Stimulated activated naive CD8-positive, alpha-beta T cell treated with anti-CD3 and anti-CD28 coated beads, Interleukin-15, Interleukin-2, amounts not matched to agents 100 ng/mL and 50 ng/mL, for 24 hours (primary cell): ENCODE measurements around the gene OBSL1.

ENCODE experiments used
- H3K27ac Mint-ChIP-seq: one replicate; pipeline ENCODE4 v1.8.0; 2021; ENCODE audit warnings: mild to moderate bottlenecking, mixed read lengths
- H3K27me3 Mint-ChIP-seq: one replicate; pipeline ENCODE4 v1.8.0; 2021; ENCODE audit warnings: mixed read lengths
- H3K36me3 Mint-ChIP-seq: one replicate; pipeline ENCODE4 v1.8.0; 2021; ENCODE audit warnings: low read depth, mixed read lengths
- H3K4me1 Mint-ChIP-seq: one replicate; pipeline ENCODE4 v1.8.0; 2021; ENCODE audit warnings: low read depth, mixed read lengths
- H3K4me3 Mint-ChIP-seq: one replicate; pipeline ENCODE4 v1.8.0; 2021; ENCODE audit warnings: mild to moderate bottlenecking, mixed read lengths
- H3K9me3 Mint-ChIP-seq: one replicate; pipeline ENCODE4 v1.8.0; 2021; ENCODE audit warnings: mixed read lengths

The OBSL1 gene

DNA sequence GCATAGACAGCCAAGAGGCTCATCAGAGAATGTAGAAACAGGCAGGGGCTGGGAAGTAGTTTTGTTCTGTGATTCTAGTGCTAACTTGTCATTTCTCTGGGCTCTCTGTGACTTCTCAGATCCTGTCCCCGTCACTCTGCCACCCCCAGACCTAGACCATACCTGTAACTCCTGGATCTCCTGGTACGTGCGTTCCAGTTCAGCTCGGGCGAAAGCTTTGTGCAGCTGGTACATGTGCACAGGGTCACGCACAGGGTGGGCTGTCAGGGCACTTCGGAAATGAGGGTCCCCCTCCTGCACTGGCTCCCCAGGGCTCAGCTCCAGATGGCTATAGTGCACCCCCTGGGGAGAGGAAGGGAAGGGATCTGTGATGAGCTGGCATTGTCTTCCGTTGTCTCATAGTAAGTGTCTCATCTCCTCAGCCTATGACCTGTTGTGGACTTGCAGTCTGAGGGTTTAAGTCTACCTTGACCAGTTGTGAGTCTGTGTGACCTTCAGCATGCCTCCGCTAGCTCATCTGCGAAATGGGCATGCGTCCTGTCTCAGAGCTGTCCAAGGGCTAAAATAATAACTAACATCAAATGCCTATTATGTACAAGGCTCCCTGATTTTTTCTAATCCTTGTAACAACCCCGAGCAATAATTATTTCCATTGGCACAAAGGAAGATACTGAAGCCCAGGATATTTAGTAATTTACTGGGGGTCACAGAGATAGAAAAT lies 30.4 kb downstream of the OBSL1 start:
- Mint-ChIP-seq H3K4me3 (no peak overlapping the region), H3K4me1 (peaks cover 26% of the 10 kb centered on the region), H3K27me3 (peaks cover 12% of the 10 kb centered on the region), H3K36me3 (peaks cover 8% of the 10 kb centered on the region), H3K27ac (no peak overlapping the region), H3K9me3 (no peaks in the 10 kb centered on the region)

DNA sequence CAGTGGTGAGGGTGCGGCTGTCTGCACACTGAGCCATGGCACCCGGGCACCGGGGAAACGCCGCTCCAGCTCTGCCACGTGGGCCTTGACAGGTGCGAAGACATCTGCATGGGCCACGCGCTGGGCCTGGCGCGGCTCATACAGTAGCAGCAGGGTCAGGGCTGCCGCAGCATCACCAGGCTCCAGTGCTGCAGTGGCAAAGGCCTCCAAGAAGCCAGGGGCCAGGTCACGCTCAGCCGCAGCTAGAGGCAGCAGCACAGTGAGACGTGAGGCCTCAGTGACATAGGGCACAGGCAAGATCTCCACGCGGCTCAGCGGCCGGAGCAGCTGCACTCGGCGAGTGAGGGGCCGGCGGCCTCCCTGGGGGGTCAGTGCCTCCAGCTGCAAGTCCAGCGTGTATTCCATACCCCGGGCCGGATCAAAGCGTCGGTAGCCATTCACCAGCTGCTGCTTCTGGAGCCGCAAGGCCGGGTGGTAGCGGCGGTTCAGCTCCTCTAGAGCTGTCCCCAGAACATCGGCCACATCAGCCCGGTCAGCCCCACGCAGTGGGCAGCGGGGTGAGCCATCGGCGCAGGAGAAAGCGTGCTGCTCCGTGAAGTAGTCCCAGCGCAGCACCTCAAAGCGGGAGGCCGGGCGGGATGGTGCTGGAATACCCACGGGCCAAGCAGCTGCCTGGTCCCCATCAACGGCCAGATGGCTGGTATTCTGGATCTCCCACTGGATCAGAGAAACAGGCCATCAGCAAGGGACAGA lies 31.2 kb downstream of the OBSL1 start:
- Mint-ChIP-seq H3K36me3 (peaks cover 8% of the 10 kb centered on the region), H3K27me3 (peaks cover 7% of the 10 kb centered on the region), H3K4me3 (no peak overlapping the region), H3K27ac (no peak overlapping the region), H3K4me1 (peaks cover 26% of the 10 kb centered on the region), H3K9me3 (no peaks in the 10 kb centered on the region)

DNA sequence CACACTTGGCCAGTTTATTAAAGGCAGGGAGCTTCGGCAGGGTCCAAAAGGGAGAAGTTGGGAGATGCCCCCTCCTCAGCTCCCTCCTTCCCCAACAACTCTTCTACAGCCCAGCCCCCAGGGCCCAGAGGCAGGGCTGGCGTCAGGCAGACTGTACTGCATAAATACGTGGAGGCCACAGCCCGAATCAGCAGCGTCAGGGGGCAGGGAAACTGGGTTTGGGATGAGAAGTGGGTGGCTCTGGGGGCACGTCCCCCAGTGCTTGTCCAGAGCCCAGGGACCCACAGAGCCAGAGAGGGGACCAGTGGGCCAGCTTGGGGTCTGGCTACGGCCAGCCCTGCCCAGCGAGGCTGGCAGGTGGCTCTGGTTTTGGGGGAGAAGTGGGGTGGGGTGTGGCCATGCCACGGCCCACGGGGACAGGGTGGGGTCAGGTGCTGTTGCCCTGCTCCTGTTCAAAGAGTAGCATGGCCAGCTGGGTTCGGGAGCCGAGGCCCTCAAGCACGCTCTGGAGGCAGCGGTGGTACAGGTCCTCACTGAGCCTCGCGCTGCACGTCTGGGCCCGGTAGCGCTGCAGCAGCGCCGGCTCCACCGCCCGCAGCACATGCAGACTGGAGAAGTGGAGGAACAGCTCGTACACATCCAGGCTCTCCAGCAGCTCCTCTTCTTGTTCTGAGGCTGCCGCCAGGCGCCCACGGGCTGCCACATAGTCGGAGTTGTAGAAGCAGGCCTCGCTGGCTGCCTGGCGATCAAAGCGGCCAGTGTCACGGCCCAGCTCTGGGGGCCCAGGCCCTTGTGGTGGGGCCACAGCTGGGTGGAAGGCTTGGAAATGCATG lies 32.2 kb downstream of the OBSL1 start:
- Mint-ChIP-seq H3K27me3 (no peaks in the 10 kb centered on the region), H3K36me3 (peaks cover 8% of the 10 kb centered on the region), H3K27ac (no peak overlapping the region), H3K4me1 (peaks cover 18% of the 10 kb centered on the region), H3K9me3 (no peaks in the 10 kb centered on the region), H3K4me3 (no peak overlapping the region)

DNA sequence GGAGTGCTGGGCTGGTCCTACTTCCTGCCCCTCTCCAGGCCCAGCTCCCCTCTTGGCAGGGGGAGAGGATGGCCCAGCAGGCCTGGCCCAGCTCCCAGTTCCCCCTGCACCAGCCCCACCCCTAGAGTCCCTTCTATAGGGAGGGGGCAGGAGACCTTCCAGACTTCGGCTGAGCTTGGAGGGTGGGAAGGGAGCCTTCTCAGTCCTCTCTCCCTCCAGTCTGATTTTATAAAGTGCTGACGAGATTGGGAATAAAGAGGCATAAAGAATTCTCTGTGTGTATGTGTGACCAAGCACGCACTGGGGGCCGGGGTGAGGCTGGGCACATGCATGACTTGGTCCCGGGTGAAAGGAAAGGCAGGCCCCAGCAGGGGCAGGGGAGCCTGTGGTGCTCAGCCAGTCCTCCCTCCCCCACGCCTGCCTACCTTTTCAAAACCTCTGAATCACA lies 32.8 kb downstream of the OBSL1 start:
- Mint-ChIP-seq H3K36me3 (peaks cover 8% of the 10 kb centered on the region), H3K27me3 (no peaks in the 10 kb centered on the region)

DNA sequence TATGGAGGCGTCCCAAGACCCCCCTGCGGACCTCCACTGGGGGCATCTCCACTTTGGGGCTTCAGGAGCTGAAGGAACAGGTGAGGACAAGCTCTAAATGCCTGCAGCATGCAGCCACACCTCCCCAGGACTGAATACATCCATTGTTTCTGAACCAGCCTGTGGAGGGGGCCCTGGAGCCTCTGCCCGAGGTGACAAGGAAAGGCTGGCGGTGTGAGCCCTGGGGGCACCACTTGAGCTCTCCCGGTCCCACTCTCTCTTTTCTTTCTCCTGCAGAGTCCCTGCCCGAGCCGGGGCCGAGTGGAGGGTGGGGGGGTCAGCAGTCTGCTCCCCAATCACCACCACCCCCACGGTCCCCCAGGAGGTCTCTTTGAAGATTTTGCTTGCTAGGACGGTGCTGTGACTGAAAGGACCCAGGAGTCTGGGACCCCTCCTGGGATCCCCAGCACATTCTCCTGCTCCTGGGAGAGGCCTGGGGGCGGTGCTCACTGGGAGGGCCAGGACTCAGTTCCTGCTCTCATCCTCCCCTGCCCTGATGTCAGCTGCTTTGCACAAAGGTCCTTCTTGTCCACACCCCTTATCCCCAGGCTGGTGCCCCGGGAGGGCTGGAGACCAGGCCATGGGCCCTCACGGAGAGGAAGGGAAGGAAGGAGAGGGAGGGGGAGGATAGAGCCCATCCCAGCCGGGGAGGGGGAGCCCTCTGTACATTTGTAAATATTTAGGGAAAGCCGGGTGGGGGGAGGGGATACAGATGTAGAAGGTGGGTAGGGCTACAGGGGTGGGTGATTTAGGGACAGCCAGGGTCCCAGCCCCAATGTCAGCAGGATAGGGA lies 33.5 kb downstream of the OBSL1 start:
- no peak overlapping the region for H3K4me3 Mint-ChIP-seq
- no peaks in the 10 kb centered on the region for H3K9me3 Mint-ChIP-seq
- H3K36me3 Mint-ChIP-seq: peaks cover 8% of the 10 kb centered on the region
- H3K27ac Mint-ChIP-seq: no peak overlapping the region
- H3K27me3 Mint-ChIP-seq: no peaks in the 10 kb centered on the region
- peaks cover 16% of the 10 kb centered on the region for H3K4me1 Mint-ChIP-seq

More for the DNA sequence above, 32.8 kb downstream of the OBSL1 start:
- H3K27ac Mint-ChIP-seq: no peak overlapping the region
- no peak overlapping the region for H3K4me3 Mint-ChIP-seq
- H3K4me1 Mint-ChIP-seq: peaks cover 17% of the 10 kb centered on the region
- no peaks in the 10 kb centered on the region for H3K9me3 Mint-ChIP-seq

DNA sequence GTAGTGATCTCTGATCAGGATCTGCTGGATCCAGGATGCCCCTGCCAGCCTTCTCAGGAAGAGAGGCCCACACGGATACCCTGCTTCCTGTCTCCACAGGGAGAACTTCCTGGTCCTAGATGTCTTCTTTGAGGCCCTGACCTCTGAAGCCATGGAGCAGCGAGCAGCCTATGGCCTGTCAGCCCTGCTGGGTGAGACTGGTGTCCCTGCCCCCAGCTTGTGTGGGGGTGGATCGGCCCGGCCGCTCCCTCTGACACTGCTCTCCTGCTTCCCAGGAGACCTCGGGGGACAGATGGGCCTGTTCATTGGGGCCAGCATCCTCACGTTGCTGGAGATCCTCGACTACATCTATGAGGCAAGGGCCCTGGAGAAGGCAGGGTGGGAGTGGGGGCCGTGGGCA lies 34.4 kb downstream of the OBSL1 start:
- H3K4me1 Mint-ChIP-seq: peaks cover 7% of the 10 kb centered on the region
- H3K36me3 Mint-ChIP-seq: peaks cover 8% of the 10 kb centered on the region
- peaks cover 3% of the 10 kb centered on the region for H3K27me3 Mint-ChIP-seq
- H3K4me3 Mint-ChIP-seq: no peak overlapping the region
- H3K27ac Mint-ChIP-seq: no peak overlapping the region
- no peaks in the 10 kb centered on the region for H3K9me3 Mint-ChIP-seq

DNA sequence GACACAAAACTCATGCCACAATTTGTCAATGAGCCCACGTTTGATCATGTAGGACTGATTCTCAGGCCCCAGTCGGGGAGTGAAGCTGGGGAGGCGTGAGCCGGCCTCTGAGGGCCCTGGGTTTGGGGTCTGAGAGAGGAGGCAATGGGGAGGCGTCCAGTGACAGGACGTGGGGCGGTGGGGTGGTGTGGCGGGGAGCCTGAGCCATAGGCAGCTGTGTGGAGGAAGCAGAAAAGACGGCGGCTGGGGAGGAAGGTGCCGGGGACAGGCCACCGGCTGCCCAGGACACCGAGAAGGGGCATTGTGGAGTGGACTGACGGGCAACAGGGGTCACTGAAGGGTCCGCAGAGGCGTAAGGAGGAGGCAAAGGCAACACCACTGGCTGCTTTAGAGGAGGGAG lies 34.9 kb downstream of the OBSL1 start:
- Mint-ChIP-seq H3K36me3 (peaks cover 8% of the 10 kb centered on the region), H3K27ac (no peak overlapping the region), H3K9me3 (no peaks in the 10 kb centered on the region), H3K4me3 (no peak overlapping the region), H3K4me1 (peaks cover 4% of the 10 kb centered on the region), H3K27me3 (peaks cover 3% of the 10 kb centered on the region)

DNA sequence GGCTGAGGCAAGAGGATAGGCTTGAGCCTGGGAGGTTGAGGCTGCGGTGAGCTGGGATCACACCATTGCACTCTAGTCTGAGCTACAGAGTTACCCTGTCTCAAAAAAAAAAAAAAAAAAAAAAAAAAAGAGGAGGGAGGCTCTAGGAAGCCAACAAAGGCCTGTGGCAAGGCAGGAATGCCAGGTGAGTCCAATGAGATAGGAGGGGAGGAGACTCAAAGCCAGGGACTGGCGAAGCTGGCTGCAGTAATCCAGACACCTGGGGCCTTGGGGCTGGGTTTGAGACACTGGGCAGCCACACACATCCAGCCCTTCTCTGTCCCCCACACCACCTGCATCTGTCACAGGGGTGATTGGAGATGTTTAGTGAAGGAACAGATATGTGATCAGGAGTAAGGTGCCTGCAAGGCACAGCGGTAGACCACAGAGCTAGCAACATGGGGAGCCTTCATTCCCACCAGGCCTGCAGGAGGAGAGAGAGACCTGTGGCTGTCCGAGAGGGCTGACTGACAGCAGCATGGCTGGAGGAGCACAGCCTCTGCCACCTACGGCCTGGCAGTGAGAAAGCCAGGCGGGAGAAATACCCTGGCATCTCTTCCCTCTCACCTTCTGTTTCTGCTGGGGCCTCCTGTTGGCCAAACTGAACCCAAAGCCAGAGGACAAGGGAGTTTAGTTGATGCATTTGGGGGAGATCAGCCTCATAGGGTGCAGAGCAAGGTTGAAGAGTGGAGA lies 37.2 kb downstream of the OBSL1 start:
- H3K4me3 Mint-ChIP-seq: no peak overlapping the region
- H3K27ac Mint-ChIP-seq: no peak overlapping the region
- H3K27me3 Mint-ChIP-seq: peaks cover 19% of the 10 kb centered on the region
- H3K4me1 Mint-ChIP-seq: no peaks in the 10 kb centered on the region
- H3K36me3 Mint-ChIP-seq: peaks cover 7% of the 10 kb centered on the region
- no peaks in the 10 kb centered on the region for H3K9me3 Mint-ChIP-seq

DNA sequence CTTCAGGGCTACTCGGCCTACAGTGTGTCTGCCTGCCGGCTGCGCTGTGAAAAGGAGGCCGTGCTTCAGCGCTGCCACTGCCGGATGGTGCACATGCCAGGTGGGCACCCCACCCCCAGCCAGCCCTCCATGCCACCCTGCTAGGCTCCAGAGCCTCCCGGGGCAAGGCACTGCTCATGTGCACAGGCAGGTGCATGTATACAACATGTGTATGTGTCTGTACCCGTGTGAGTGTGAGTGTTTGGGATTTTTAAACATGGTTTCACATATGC lies 39.0 kb downstream of the OBSL1 start:
- H3K27ac Mint-ChIP-seq: no peak overlapping the region
- no peaks in the 10 kb centered on the region for H3K9me3 Mint-ChIP-seq
- H3K4me3 Mint-ChIP-seq: no peak overlapping the region
- H3K4me1 Mint-ChIP-seq: no peaks in the 10 kb centered on the region
- H3K36me3 Mint-ChIP-seq: no peaks in the 10 kb centered on the region
- peaks cover 28% of the 10 kb centered on the region for H3K27me3 Mint-ChIP-seq

DNA sequence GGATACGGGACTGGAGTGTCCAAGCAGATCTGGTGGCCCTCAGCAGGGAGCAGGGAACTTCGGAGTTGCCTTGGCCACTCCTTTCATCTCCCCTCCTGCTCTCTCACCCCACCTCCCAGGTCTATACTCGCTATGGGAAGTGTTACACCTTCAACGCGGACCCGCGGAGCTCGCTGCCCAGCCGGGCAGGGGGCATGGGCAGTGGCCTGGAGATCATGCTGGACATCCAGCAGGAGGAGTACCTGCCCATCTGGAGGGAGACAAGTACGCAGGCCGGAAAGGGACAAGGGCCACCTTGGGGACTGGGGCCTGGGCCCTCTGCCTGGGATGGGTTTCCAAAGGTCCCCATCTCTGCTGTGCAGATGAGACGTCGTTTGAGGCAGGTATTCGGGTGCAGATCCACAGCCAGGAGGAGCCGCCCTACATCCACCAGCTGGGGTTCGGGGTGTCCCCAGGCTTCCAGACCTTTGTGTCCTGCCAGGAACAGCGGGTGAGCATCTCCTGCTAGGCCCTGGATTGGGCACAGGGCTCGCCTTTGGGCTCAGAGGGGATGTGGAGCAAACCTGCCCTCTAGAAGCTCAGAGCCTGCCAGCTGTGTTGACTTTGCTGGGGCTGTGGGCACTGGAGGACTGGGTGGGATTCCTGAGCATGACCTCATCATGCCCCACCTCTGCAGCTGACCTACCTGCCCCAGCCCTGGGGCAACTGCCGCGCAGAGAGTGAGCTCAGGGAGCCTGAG lies 39.5 kb downstream of the OBSL1 start:
- Mint-ChIP-seq H3K27me3 (peaks cover 28% of the 10 kb centered on the region), H3K27ac (no peak overlapping the region), H3K36me3 (no peaks in the 10 kb centered on the region)

DNA sequence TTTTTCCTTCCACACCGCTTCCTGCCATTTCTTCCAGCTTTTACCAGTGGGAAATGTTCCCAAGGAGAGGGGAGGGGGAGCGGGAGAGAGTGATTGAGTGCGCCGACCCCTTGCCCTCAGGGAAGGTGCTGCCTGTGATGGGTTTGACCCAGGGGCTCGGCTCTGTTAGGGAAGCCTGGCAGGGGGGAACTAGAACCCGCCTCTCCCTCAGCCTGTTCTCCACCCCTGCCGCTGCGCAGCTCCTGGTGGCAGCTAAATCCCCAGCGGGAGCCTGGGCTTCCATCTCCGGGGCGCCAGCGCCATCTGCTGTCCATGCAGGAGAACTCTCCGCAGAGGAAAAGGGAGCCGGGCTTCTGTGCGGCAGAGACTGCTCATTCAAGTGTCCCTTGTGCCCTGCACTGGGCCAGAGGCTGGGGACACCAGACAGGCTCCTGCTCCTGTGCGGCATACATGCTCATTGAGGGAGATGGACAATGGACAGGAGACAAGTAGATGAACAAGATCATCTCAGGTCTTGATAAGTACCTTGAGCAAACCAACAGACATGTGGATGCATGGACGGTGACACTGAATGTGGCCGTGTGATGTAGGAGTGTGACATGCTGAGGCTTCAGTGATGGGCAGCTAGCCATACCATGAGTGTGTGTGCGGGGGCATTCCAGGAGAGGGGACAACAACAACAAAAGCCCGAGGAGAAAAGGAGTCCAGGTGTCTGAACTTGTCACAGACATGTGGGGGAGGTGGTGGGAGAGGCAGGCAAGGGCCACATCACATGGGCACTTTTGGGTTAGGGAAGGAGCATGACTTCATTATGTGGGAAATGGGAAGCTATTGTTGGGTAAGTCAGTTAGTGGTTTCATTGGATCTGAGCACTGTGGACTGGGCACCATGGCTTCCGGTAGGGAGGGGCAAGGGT lies 41.0 kb downstream of the OBSL1 start:
- no peaks in the 10 kb centered on the region for H3K4me1 Mint-ChIP-seq
- H3K4me3 Mint-ChIP-seq: no peak overlapping the region
- no peak overlapping the region for H3K27ac Mint-ChIP-seq
- H3K36me3 Mint-ChIP-seq: no peaks in the 10 kb centered on the region
- H3K9me3 Mint-ChIP-seq: no peaks in the 10 kb centered on the region
- peaks cover 41% of the 10 kb centered on the region for H3K27me3 Mint-ChIP-seq

More for the DNA sequence above, 39.5 kb downstream of the OBSL1 start:
- Mint-ChIP-seq H3K4me1 (no peaks in the 10 kb centered on the region), H3K9me3 (no peaks in the 10 kb centered on the region), H3K4me3 (no peak overlapping the region)

DNA sequence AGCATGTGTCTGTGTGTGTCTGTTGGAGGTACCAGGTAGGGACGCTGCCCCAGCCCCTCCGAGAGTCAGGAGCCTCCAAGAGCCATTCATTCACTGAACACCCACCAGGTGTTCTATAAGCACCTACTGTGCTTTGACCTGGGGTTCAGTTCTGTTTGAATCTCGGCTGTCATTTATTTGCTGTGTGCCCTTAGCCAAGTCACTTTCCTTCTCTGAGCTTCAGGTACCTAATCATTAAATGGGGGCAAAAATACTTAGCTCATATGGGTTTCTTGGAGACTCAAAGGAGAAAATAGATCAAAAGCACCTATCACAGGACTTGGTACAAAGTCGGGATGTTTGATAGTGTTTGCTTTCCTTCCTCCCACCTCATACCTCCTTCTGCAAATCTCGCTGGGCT lies 43.9 kb downstream of the OBSL1 start:
- no peaks in the 10 kb centered on the region for H3K9me3 Mint-ChIP-seq
- peaks cover 63% of the 10 kb centered on the region for H3K27me3 Mint-ChIP-seq
- no peak overlapping the region for H3K4me3 Mint-ChIP-seq
- no peak overlapping the region for H3K27ac Mint-ChIP-seq
- H3K4me1 Mint-ChIP-seq: peaks cover 6% of the 10 kb centered on the region
- H3K36me3 Mint-ChIP-seq: no peaks in the 10 kb centered on the region

DNA sequence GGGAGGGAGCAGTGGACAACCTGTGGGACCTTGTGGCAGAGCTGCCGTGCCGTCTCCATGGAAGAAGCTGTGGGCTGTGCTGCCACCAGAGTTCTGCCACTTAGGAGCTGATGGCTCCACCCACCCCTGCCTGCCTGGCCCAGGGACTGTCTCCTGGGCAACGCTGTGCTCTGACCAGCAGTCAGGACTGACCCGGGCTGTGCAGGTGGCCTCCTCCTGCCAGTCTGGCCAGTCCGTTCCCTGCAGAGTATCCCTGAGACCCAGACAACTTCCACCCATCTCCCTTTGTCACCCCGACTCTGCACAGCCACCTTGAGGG lies 44.3 kb downstream of the OBSL1 start:
- no peaks in the 10 kb centered on the region for H3K36me3 Mint-ChIP-seq
- peaks cover 8% of the 10 kb centered on the region for H3K4me1 Mint-ChIP-seq
- H3K4me3 Mint-ChIP-seq: no peak overlapping the region
- no peak overlapping the region for H3K27ac Mint-ChIP-seq
- H3K27me3 Mint-ChIP-seq: peaks cover 64% of the 10 kb centered on the region
- no peaks in the 10 kb centered on the region for H3K9me3 Mint-ChIP-seq
